Adipocyte (in vitro differentiated cells): ENCODE data around the gene LRRC2.
"Not testable (repeated sequence)": the region's sequence is repeated elsewhere in the genome, so short reads cannot be mapped to it uniquely, and the experiment has no call there.

Experiments used
- DNase-seq: peaks from one replicate; pipeline ENCODE4 v3.0.0-alpha.2; 2015; ENCODE audit warnings: low read depth
- H3K27me3 ChIP-seq: replicated peaks from 2 replicates; pipeline ENCODE4 v1.7.0; 2013; ENCODE audit warnings: mild to moderate bottlenecking, low read length, moderate library complexity; ENCODE audit not compliant: control insufficient read depth, insufficient read depth
- H3K36me3 ChIP-seq: 2 replicates; pipeline ENCODE4 v1.7.0; 2013; ENCODE audit warnings: low read length, mild to moderate bottlenecking, moderate library complexity; ENCODE audit not compliant: control insufficient read depth, insufficient read depth, severe bottlenecking
- H3K4me1 ChIP-seq: 2 replicates; pipeline ENCODE4 v1.7.0; 2013; ENCODE audit warnings: mild to moderate bottlenecking, low read length, moderate library complexity; ENCODE audit not compliant: control insufficient read depth, insufficient read depth
- H3K4me3 ChIP-seq: 2 replicates; pipeline ENCODE4 v1.7.0; 2013; ENCODE audit warnings: mild to moderate bottlenecking, low read length, moderate library complexity
- H3K9ac ChIP-seq: 2 replicates; pipeline ENCODE4 v1.7.0; 2013; ENCODE audit warnings: mild to moderate bottlenecking, low read length, moderate library complexity
- H3K9me3 ChIP-seq: 2 replicates; pipeline ENCODE4 v1.7.0; 2013; ENCODE audit warnings: mild to moderate bottlenecking, low read length, moderate library complexity; ENCODE audit not compliant: control insufficient read depth

The LRRC2 gene

GRCh38 chr3:46579756-46580286 lies 13.7 kb upstream of the LRRC2 start:
- Histone ChIP-seq H3K36me3 (no peaks in the 10 kb centered on the region), H3K4me1 (no peaks in the 10 kb centered on the region), H3K9ac (no peak overlapping the region), H3K9me3 (no peaks in the 10 kb centered on the region), H3K4me3 (no peak overlapping the region), H3K27me3 (peaks cover 20% of the 10 kb centered on the region)
- DNase-seq, result no peak

GRCh38 chr3:46578973-46579755 lies 13.1 kb upstream of the LRRC2 start:
- Histone ChIP-seq H3K9ac (no peak overlapping the region), H3K9me3 (no peaks in the 10 kb centered on the region), H3K36me3 (no peaks in the 10 kb centered on the region), H3K4me1 (no peaks in the 10 kb centered on the region), H3K27me3 (peaks cover 20% of the 10 kb centered on the region), H3K4me3 (no peak overlapping the region)
- DNase-seq, result no peak

- H3K9me3 ChIP-seq, H3K36me3 ChIP-seq, H3K4me1 ChIP-seq, H3K4me3 ChIP-seq, DNase-seq, H3K9ac ChIP-seq: not testable (repeated sequence)
- H3K27me3 ChIP-seq, result peaks cover 20% of the 10 kb centered on the region
These were observed 11.6 kb upstream of the LRRC2 start for GRCh38 chr3:46577580-46578249.

GRCh38 chr3:46576879-46577278 lies 10.8 kb upstream of the LRRC2 start:
- Histone ChIP-seq H3K36me3 (no peaks in the 10 kb centered on the region), H3K9me3 (no peaks in the 10 kb centered on the region), H3K9ac (no peak overlapping the region), H3K4me3 (no peak overlapping the region), H3K4me1 (no peaks in the 10 kb centered on the region), H3K27me3 (peaks cover 20% of the 10 kb centered on the region)
- DNase-seq, result no peak

- DNase-seq, result no peak
These were observed 10.3 kb upstream of the LRRC2 start for GRCh38 chr3:46576386-46576785.

GRCh38 chr3:46575577-46576222 lies 9.6 kb upstream of the LRRC2 start:
- H3K4me3 ChIP-seq, result no peak overlapping the region
- H3K9ac ChIP-seq, result no peak overlapping the region
- H3K36me3 ChIP-seq, result no peaks in the 10 kb centered on the region
- H3K27me3 ChIP-seq, result peaks cover 20% of the 10 kb centered on the region
- DNase-seq, result no peak
- H3K9me3 ChIP-seq, result no peaks in the 10 kb centered on the region
- no peaks in the 10 kb centered on the region for H3K4me1 ChIP-seq

More at GRCh38 chr3:46576386-46576785, 10.3 kb upstream of the LRRC2 start:
- H3K4me1 ChIP-seq, result no peaks in the 10 kb centered on the region
- H3K4me3 ChIP-seq, result no peak overlapping the region
- no peaks in the 10 kb centered on the region for H3K9me3 ChIP-seq
- no peak overlapping the region for H3K9ac ChIP-seq
- no peaks in the 10 kb centered on the region for H3K36me3 ChIP-seq
- peaks cover 20% of the 10 kb centered on the region for H3K27me3 ChIP-seq

GRCh38 chr3:46574881-46575576 lies 8.9 kb upstream of the LRRC2 start:
- Histone ChIP-seq H3K36me3 (no peaks in the 10 kb centered on the region), H3K9ac (no peak overlapping the region), H3K9me3 (no peaks in the 10 kb centered on the region), H3K27me3 (peaks cover 20% of the 10 kb centered on the region), H3K4me1 (no peaks in the 10 kb centered on the region), H3K4me3 (no peak overlapping the region)
- DNase-seq, result no peak

GRCh38 chr3:46574243-46574646 lies 8.1 kb upstream of the LRRC2 start:
- H3K9ac ChIP-seq, result no peak overlapping the region
- no peak for DNase-seq

GRCh38 chr3:46573701-46574100 lies 7.6 kb upstream of the LRRC2 start:
- no peak for DNase-seq
- Histone ChIP-seq H3K4me3 (no peak overlapping the region), H3K27me3 (peaks cover 9% of the 10 kb centered on the region)

More at GRCh38 chr3:46574243-46574646, 8.1 kb upstream of the LRRC2 start:
- Histone ChIP-seq H3K9me3 (peaks cover 4% of the 10 kb centered on the region), H3K27me3 (peaks cover 12% of the 10 kb centered on the region), H3K4me1 (no peaks in the 10 kb centered on the region), H3K4me3 (no peak overlapping the region), H3K36me3 (no peaks in the 10 kb centered on the region)

GRCh38 chr3:46571684-46572083 lies 5.6 kb upstream of the LRRC2 start:
- Histone ChIP-seq H3K4me1 (peaks cover under 1% of the 10 kb centered on the region), H3K4me3 (no peak overlapping the region), H3K27me3 (peaks cover 5% of the 10 kb centered on the region), H3K9ac (no peak overlapping the region), H3K36me3 (no peaks in the 10 kb centered on the region), H3K9me3 (peaks cover 4% of the 10 kb centered on the region)
- no peak for DNase-seq

More at GRCh38 chr3:46573701-46574100, 7.6 kb upstream of the LRRC2 start:
- Histone ChIP-seq H3K9me3 (peaks cover 4% of the 10 kb centered on the region), H3K36me3 (no peaks in the 10 kb centered on the region), H3K4me1 (no peaks in the 10 kb centered on the region), H3K9ac (no peak overlapping the region)
